ENCODE data around the gene TSSK3.

DNA sequence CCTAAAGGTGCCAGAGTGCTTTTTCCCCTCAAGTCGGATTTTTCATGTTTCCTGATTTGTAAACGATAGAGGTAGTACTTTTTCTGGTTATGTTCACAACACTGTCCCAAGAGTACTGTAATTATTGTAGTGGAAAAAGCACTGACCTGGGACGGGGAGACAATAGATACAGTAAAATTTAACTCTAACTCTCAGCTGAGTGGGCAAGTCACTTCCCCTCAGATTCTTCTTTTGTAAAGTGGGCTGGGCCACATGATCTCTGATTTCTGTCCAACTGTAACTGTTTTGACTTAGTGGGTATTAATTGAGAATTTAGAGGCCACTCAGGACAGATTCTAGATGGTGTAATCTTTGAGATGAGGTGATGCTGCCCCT lies 45.4 kb upstream of the TSSK3 start:
- TF ChIP-seq, protein P1, sequence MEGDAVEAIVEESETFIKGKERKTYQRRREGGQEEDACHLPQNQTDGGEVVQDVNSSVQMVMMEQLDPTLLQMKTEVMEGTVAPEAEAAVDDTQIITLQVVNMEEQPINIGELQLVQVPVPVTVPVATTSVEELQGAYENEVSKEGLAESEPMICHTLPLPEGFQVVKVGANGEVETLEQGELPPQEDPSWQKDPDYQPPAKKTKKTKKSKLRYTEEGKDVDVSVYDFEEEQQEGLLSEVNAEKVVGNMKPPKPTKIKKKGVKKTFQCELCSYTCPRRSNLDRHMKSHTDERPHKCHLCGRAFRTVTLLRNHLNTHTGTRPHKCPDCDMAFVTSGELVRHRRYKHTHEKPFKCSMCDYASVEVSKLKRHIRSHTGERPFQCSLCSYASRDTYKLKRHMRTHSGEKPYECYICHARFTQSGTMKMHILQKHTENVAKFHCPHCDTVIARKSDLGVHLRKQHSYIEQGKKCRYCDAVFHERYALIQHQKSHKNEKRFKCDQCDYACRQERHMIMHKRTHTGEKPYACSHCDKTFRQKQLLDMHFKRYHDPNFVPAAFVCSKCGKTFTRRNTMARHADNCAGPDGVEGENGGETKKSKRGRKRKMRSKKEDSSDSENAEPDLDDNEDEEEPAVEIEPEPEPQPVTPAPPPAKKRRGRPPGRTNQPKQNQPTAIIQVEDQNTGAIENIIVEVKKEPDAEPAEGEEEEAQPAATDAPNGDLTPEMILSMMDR (IDR thresholded peaks at IDR 0.05) = no peak
- no peak for TF ChIP-seq POLR2A (IDR thresholded peaks at IDR 0.05)
